Measurements from ENCODE around the gene CD300H.

DNA sequence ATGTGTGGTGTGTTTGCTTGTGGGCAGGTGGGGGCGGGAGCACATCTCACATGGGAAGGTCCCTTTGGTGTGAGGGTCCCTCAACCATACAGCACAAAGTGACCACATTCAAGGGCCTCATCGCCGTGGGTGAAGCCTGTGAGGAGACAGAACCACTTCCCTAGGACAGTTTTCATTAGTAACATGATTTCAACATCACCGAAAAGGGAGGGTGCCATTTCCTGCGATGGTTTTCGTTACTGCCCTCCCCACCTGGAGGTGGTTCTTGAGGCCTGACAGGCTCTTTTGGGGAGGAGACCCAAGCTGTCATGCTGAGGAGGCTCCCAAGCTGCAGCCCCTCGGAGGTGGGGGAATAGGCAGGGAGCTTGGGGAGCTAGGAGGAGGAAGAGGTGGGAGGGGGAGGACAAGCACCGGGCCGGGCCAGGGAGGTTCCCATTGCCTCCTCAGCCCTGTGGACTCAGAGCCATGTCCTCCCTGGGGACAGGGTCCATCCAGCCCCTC, 45.6 kb downstream of the CD300H start:
- TF ChIP-seq TOX (CRISPR knock-in tag; IDR thresholded peaks at IDR 0.05; ENCODE audit: borderline replicate concordance) (no peak), ESRRG (CRISPR knock-in tag; IDR thresholded peaks at IDR 0.05) (no peak), ZC3H10 (CRISPR knock-in tag; IDR thresholded peaks at IDR 0.05) (no peak)
- TF ChIP-seq, protein P1, sequence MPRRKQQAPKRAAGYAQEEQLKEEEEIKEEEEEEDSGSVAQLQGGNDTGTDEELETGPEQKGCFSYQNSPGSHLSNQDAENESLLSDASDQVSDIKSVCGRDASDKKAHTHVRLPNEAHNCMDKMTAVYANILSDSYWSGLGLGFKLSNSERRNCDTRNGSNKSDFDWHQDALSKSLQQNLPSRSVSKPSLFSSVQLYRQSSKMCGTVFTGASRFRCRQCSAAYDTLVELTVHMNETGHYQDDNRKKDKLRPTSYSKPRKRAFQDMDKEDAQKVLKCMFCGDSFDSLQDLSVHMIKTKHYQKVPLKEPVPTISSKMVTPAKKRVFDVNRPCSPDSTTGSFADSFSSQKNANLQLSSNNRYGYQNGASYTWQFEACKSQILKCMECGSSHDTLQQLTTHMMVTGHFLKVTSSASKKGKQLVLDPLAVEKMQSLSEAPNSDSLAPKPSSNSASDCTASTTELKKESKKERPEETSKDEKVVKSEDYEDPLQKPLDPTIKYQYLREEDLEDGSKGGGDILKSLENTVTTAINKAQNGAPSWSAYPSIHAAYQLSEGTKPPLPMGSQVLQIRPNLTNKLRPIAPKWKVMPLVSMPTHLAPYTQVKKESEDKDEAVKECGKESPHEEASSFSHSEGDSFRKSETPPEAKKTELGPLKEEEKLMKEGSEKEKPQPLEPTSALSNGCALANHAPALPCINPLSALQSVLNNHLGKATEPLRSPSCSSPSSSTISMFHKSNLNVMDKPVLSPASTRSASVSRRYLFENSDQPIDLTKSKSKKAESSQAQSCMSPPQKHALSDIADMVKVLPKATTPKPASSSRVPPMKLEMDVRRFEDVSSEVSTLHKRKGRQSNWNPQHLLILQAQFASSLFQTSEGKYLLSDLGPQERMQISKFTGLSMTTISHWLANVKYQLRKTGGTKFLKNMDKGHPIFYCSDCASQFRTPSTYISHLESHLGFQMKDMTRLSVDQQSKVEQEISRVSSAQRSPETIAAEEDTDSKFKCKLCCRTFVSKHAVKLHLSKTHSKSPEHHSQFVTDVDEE (CRISPR knock-in tag; IDR thresholded peaks at IDR 0.05) = no peak
